PC-9 (cell line): ENCODE data around the gene IRS1. TPM values are rescaled to one million over a fixed set of nuclear protein-coding genes. Genes with fewer than 3 reads are reported as not detected.

Experiments used
- BruUV-seq: library from RNA; stranded (reverse); fragments of 400-500 nt; replicated peaks from 2 replicates; lab custom pipeline; 2021; lab: Mats Ljungman, UMichigan
- CTCF ChIA-PET: fragments of 300-600 bp; sonication (Branson Sonifier 250); formaldehyde crosslinking; loops from one replicate; lab custom pipeline; 2022; ENCODE audit warnings: antibody characterized with exemption; lab: Charles Lee
- POLR2A ChIA-PET: fragments of 300-600 bp; sonication (Branson Sonifier 250); formaldehyde crosslinking; loops from one replicate; lab custom pipeline; 2022; ENCODE audit warnings: antibody characterized with exemption; ENCODE audit not compliant: unreplicated experiment; lab: Charles Lee
- DNase-seq, 2 experiments: peaks; one replicate each; pipeline versions ENCODE4 v3.0.0 to v3.0.0-alpha.2; 2015 to 2022; ENCODE audit warnings: mixed read lengths in 1 of 2
- H2AFZ ChIP-seq: fragments of 200-600 bp; sonication (generic); 2 replicates; pipeline ENCODE4 v1.8.1; 2017; ENCODE audit warnings: antibody characterized with exemption
- H3F3A ChIP-seq: fragments of 200-600 bp; sonication (generic); 2 replicates; pipeline ENCODE4 v1.8.1; 2017; ENCODE audit warnings: antibody characterized with exemption, mild to moderate bottlenecking, low read depth; ENCODE audit not compliant: insufficient read depth
- H3K27ac ChIP-seq: fragments of 200-600 bp; sonication (generic); 2 replicates; pipeline ENCODE4 v1.6.1; 2016; ENCODE audit warnings: mixed run types
- H3K27me3 ChIP-seq: fragments of 200-600 bp; sonication (generic); 2 replicates; pipeline ENCODE4 v1.6.1; 2016; ENCODE audit warnings: low read depth, mixed run types; ENCODE audit not compliant: insufficient read depth
- H3K36me3 ChIP-seq: fragments of 200-600 bp; sonication (generic); 2 replicates; pipeline ENCODE4 v1.6.1; 2016; ENCODE audit warnings: low read depth, mixed run types
- H3K4me1 ChIP-seq: fragments of 200-600 bp; sonication (generic); replicated peaks from 2 replicates; pipeline ENCODE4 v1.6.1; 2016; ENCODE audit warnings: mixed run types; ENCODE audit not compliant: insufficient read depth
- H3K4me2 ChIP-seq: fragments of 200-600 bp; sonication (generic); 2 replicates; pipeline ENCODE4 v1.6.1; 2017; ENCODE audit warnings: mixed run types
- H3K4me3 ChIP-seq: fragments of 200-600 bp; sonication (generic); 2 replicates; pipeline ENCODE4 v1.6.1; 2016; ENCODE audit warnings: mixed run types
- H3K79me2 ChIP-seq: fragments of 200-600 bp; sonication (generic); 2 replicates; pipeline ENCODE4 v1.6.1; 2017; ENCODE audit warnings: low read depth, mixed run types
- H3K9me2 ChIP-seq: fragments of 200-600 bp; sonication (generic); 2 replicates; pipeline ENCODE4 v1.8.1; 2017; ENCODE audit warnings: mild to moderate bottlenecking; ENCODE audit not compliant: insufficient read depth
- H3K9me3 ChIP-seq: fragments of 200-600 bp; sonication (generic); 2 replicates; pipeline ENCODE4 v1.8.1; 2016; ENCODE audit warnings: low read depth; ENCODE audit not compliant: insufficient read depth
- H4K20me1 ChIP-seq: fragments of 200-600 bp; sonication (generic); 2 replicates; pipeline ENCODE4 v1.8.1; 2017; ENCODE audit not compliant: insufficient read depth
- CTCF ChIP-seq: fragments of 200-600 bp; sonication (generic); conservative IDR thresholded peaks from 2 replicates; pipeline ENCODE4 v1.6.1; 2017; ENCODE audit warnings: mixed run types, antibody characterized with exemption, mild to moderate bottlenecking, moderate library complexity
- EZH2 ChIP-seq: fragments of 200-600 bp; sonication (generic); IDR thresholded peaks from 2 replicates; pipeline ENCODE4 v1.8.0; 2017; ENCODE audit warnings: antibody characterized with exemption, low read depth
- intact Hi-C: fragments of 100-400 bp; cut with micrococcal nuclease; formaldehyde crosslinking; loops from one replicate; pipeline ENCODE4 v1.10.0; 2022; ENCODE audit not compliant: unreplicated experiment
- total RNA-seq: library from RNA; stranded (reverse); gene quantifications from 2 replicates; pipeline ENCODE4 v1.2.3, GENCODE V29; 2021

The IRS1 gene
- total RNA-seq, 1 experiment from 2014 or later: 28.6 TPM

DNA sequence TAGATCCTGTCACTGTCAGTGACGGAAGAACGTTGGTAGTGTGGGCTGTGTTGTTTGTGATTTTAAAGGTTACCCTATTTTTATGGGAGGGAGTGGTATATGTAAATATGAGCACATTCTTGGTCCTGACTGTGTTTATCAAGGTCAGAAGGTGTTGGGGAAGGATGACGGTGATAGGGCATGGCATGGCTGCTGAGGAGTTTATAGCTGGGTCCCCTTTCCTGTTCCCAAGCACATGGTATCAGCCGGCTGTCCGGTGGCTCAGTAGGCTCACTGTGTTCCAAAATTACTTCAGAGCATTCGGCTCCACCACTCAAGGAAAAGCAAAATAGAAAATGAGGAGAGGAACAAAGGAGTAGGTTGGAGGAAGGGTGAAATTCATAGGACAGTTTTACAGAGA lies 28.6 kb downstream of the IRS1 start:
- Histone ChIP-seq H3K79me2 (peaks cover 76% of the 10 kb centered on the region), H2AFZ (no peak overlapping the region), H3K36me3 (peaks cover 35% of the 10 kb centered on the region), H3K27me3 (no peaks in the 10 kb centered on the region), H3K9me2 (no peaks in the 10 kb centered on the region), H3K4me2 (no peak overlapping the region), H3K4me3 (no peak overlapping the region), H3F3A (no peaks in the 10 kb centered on the region), H3K9me3 (peaks cover 4% of the 10 kb centered on the region; the same call in 1 of the 2 replicates), H3K4me1 (no peaks in the 10 kb centered on the region), H3K27ac (no peak overlapping the region), H4K20me1 (no peaks in the 10 kb centered on the region)
- intact Hi-C loops: no loop called here
- POLR2A ChIA-PET: no interaction called here
- DNase-seq: no peak
- no TSS peak for BruUV-seq
- CTCF ChIA-PET: no interaction called here
- no peak for TF ChIP-seq EZH2
- no peak for TF ChIP-seq CTCF

DNA sequence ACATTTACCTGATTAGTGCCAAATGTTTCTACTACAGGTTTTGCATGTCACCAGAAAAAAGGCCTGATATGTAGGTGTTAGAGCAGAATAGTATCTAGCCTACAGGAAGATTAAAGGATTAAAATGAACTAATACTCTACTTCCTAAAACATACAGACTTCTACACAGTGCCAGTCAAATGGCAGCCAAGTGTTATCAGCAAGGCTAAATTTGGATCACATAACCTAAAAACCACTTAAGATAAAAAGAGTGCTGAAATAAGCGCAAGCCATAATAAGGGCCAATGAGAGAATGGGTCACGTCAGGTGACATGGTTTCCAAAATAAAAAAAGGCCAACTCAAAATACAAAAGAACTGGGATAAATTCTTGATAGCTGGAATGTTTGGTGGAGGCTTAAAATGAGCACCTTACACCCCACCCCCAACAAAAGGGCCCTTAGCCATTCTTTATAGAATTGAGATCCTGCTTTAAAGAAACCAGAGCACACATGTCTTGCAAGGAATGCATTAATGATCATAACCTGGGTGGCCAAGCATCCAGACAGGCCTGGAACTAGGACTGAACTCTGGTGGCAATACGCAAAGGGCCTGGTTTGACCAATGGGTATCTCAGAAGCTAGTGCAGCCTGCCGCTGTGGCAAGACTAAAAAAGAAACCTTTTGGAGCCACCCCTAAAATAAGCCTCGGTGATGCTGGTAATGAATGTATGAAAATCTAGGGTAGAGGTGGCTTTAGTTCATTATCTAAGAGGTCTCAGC lies 32.4 kb downstream of the IRS1 start:
- H3K79me2 ChIP-seq: peaks cover 72% of the 10 kb centered on the region
- no peak overlapping the region for H2AFZ ChIP-seq
- no peaks in the 10 kb centered on the region for H3F3A ChIP-seq
- no peak for DNase-seq
- peaks cover 4% of the 10 kb centered on the region; the same call in 1 of the 2 replicates for H3K9me3 ChIP-seq
- ChIA-PET CTCF (no interaction called here), POLR2A (no interaction called here)
- BruUV-seq: no TSS peak
- H3K4me3 ChIP-seq: no peak overlapping the region
- TF ChIP-seq EZH2 (no peak), CTCF (no peak)
- no peak overlapping the region for H3K27ac ChIP-seq
- intact Hi-C loops: no loop called here
- H3K27me3 ChIP-seq: no peaks in the 10 kb centered on the region
- H3K36me3 ChIP-seq: peaks cover 42% of the 10 kb centered on the region; the same call in 1 of the 2 replicates
- H3K4me2 ChIP-seq: no peak overlapping the region
- no peaks in the 10 kb centered on the region for H4K20me1 ChIP-seq
- H3K9me2 ChIP-seq: no peaks in the 10 kb centered on the region
- no peaks in the 10 kb centered on the region for H3K4me1 ChIP-seq

GRCh38 chr2:226766352-226767055 lies 33.1 kb downstream of the IRS1 start:
- Histone ChIP-seq H3K27ac (no peak overlapping the region), H3K4me2 (no peak overlapping the region), H2AFZ (no peak overlapping the region), H3K9me2 (no peaks in the 10 kb centered on the region), H4K20me1 (no peaks in the 10 kb centered on the region), H3K9me3 (peaks cover 4% of the 10 kb centered on the region; the same call in 1 of the 2 replicates), H3F3A (no peaks in the 10 kb centered on the region), H3K4me3 (no peak overlapping the region), H3K4me1 (no peaks in the 10 kb centered on the region), H3K36me3 (peaks cover 42% of the 10 kb centered on the region; the same call in 1 of the 2 replicates), H3K27me3 (no peaks in the 10 kb centered on the region), H3K79me2 (peaks cover 79% of the 10 kb centered on the region)
- DNase-seq: no peak
- intact Hi-C loops: no loop called here
- POLR2A ChIA-PET: no interaction called here
- TF ChIP-seq EZH2 (no peak), CTCF (no peak)
- CTCF ChIA-PET: no interaction called here
- BruUV-seq: TSS peak; percentile 7
